ENCODE results near the gene ARL6.
A peak's percentile ranks its signal among the peaks of the same experiment; 100 is the strongest.
"Not testable (repeated sequence)": the region's sequence is repeated elsewhere in the genome, so short reads cannot be mapped to it uniquely, and the experiment has no call there.

ARL6 gene

GRCh38 chr3:97821287-97821773 is 56.8 kb downstream of the ARL6 start:
- peak in 22 of 56 donors; percentile 8 to 70 (median 53) for DNase-seq

- peak in 55 of 56 donors; percentile 7 to 86 (median 69) for DNase-seq
Measured at GRCh38 chr3:97821774-97822358, 57.3 kb downstream of the ARL6 start, which contains the start of gene CRYBG3. TSS of gene CRYBG3 (plus strand) at chr3:97822011. CDS start at chr3:97822207, 196 bp downstream.

- peak in 30 of 56 donors; percentile 10 to 74 (median 37) for DNase-seq
Measured at GRCh38 chr3:97822359-97822775, 57.8 kb downstream of the ARL6 start.

DNA sequence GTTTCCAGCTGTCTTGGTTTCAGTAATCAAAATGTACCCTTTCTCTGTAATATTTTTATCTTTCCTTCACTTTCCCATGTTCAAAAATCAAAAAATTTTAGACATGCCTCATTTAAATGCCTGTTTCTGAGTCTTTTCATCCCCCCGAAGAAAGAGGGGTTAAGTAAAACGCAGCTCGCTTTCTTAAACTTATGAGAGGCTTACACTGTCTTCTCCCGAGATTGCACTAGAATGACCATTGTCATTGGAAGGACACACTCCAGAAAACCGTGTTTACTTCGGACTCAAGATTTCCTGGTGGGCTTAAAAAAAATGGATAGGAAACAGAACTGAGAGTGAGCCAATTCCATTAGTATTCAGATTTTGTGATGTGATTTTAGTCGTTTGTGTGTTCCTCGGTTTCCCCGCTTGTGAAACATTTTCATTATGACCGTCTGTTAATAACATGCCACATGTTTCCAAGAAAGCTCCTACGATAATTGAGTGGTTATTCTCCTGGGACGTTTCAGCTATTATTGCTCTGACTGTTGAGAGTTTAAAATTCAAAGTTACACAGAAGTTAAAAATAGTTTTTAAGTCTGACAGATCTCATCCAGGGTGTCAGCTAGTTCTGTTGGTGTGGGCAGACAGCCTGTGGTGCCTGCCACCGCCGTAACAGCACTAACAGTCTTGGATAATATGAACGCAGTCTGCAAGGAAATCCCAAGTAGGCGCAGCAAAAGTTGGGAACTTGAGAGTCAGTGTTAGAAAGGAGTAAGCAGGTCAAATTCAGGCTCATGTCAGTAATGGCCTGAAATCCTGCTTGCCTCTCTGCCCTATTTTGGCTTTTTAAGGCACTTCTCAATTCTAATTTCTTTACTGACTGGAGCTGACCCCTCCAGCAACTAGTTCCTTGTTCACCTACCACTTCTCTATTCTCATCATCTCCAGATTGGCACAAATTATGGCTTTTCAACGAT is 58.8 kb downstream of the ARL6 start:
- DNase-seq, result peak in 17 of 56 donors; percentile 1 to 35 (median 16)

- DNase-seq, result no peak
Measured at GRCh38 chr3:97825101-97825500, 60.5 kb downstream of the ARL6 start.

GRCh38 chr3:97827741-97828471 is 63.3 kb downstream of the ARL6 start:
- peak in 22 of 56 donors; percentile 1 to 47 (median 24) for DNase-seq

DNA sequence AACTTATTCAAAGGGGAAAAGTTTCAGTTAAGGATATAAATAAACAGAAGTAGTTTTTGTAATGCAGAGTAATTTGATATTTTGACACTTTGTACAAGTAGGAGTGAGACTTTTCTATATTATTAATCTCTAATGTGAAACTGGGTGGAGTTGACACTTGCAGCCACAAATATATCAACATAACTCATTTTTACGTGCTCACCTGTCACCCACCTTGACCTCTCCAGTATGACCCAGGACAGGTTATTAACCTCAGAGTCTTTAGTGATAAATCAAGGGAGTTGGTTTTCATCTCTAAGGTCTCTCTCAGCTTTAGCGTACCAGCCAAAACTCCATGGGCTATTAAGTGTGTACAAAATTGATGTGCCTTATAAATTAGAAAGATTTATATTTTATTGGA is 64.6 kb downstream of the ARL6 start:
- no peak for DNase-seq

GRCh38 chr3:97830638-97831037 is 66.1 kb downstream of the ARL6 start:
- no peak for DNase-seq

- DNase-seq, result no peak
Measured at GRCh38 chr3:97831140-97831539, 66.6 kb downstream of the ARL6 start.

- DNase-seq, result not testable (repeated sequence)
Measured at GRCh38 chr3:97833184-97833583, 68.6 kb downstream of the ARL6 start.

DNA sequence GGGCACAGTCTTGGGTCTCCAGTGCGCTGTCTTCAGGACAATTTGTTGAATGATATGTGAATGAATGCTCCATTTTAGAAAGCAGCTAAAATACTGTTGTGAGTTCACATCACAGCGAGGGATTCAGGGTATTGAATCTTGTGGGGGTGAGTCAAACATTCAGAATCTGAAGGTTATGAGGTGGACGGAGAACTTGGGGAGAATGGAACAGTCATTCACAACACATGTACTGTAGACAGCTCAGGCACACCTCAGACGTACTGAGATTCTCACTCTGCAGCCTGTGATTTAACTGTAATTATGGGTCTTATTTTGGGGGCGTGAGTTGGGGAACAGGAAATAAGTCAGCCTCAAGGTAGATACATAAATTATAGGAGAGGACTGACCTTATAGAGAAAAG is 71.2 kb downstream of the ARL6 start:
- no peak for DNase-seq

DNA sequence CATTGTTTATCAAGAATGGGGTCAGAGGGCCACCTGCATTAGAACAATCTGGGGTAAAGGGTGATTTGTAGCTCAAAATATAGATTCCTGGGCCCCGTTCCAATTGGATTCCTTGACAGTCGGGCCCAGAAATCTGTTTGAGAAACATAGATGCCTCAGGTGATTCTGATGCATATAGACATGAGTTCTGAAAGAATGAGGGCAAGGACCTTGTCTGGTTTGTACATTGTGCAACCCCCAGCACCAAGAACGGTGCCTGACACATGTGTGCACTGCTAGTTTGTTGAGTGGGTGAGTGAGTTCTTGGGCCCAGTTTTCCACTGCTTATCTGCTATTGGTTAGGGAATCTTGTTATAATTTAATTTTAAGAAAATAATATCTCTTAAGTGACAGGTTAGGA is 73.8 kb downstream of the ARL6 start:
- DNase-seq, result no peak

DNA sequence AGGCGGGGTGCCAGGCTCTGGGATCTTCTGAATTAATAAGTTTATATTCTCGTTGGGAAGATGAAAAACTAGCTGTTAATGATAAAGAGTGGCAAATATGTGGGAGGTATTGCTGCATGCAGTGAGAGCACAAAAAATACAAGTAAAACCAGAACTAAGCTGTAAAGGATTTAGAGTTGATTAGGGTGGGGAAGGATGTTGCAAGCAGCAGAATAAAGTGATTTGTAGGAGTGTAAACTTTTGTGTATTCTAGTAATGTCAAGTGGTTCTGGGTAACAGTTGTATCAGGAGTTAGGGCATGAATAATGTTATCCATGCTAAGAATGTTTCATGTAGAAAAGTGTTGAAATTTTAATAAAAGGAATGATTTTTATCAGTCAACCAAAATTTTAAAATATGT is 75.4 kb downstream of the ARL6 start:
- DNase-seq, result no peak

GRCh38 chr3:97841304-97841703 is 76.7 kb downstream of the ARL6 start:
- no peak for DNase-seq

GRCh38 chr3:97841956-97842355 is 77.4 kb downstream of the ARL6 start:
- DNase-seq, result no peak

GRCh38 chr3:97848779-97849178 is 84.2 kb downstream of the ARL6 start:
- no peak for DNase-seq
